H1 (cell line): Measurements from ENCODE around the gene CACNA1A. TPM values are rescaled to one million over a fixed set of nuclear protein-coding genes. Genes with fewer than 3 reads are reported as not detected.

Experiments
- CTCF ChIA-PET: fragments of 300-600 bp; sonication (Branson Sonifier 250); formaldehyde crosslinking; loops from one replicate; lab custom pipeline; 2021; ENCODE audit not compliant: partially characterized antibody; lab: Charles Lee
- POLR2A ChIA-PET: fragments of 300-600 bp; sonication (Branson Sonifier 250); formaldehyde crosslinking; loops from one replicate; lab custom pipeline; 2021; ENCODE audit warnings: inconsistent platforms; ENCODE audit not compliant: partially characterized antibody; lab: Charles Lee
- DNase-seq, 2 experiments: peaks; one replicate each; pipeline versions ENCODE4 v3.0.0 to v3.0.0-alpha.2; 2010 to 2022; ENCODE audit warnings: low spot score in 2 of 2, low read depth in 1 of 2, mixed read lengths in 1 of 2
- FAIRE-seq: peaks from 2 replicates; lab custom pipeline; 2011; peaks lifted over from hg19 to GRCh38; lab: Jason Lieb, UNC
- H2AFZ ChIP-seq: 2 replicates; pipeline ENCODE4 v1.8.1; 2012; ENCODE audit warnings: low read length, inconsistent platforms
- H2AK5ac ChIP-seq: 2 replicates; pipeline ENCODE4 v1.6.1; 2013; ENCODE audit warnings: low read depth, low read length
- H2BK120ac ChIP-seq: replicated peaks from 2 replicates; pipeline ENCODE3; 2013; ENCODE audit warnings: low read depth, low read length, inconsistent platforms
- H2BK12ac ChIP-seq: 2 replicates; pipeline ENCODE4 v1.6.1; 2013; ENCODE audit warnings: low read depth, low read length
- H2BK15ac ChIP-seq: 2 replicates; pipeline ENCODE4 v1.6.1; 2013; ENCODE audit warnings: low read length
- H2BK20ac ChIP-seq: 2 replicates; pipeline ENCODE4 v1.6.1; 2013; ENCODE audit warnings: low read length
- H2BK5ac ChIP-seq: 2 replicates; pipeline ENCODE4 v1.6.1; 2013; ENCODE audit warnings: low read depth, low read length
- H3K14ac ChIP-seq: 2 replicates; pipeline ENCODE4 v1.6.1; 2013; ENCODE audit warnings: inconsistent platforms; ENCODE audit not compliant: insufficient read length
- H3K18ac ChIP-seq: 2 replicates; pipeline ENCODE4 v1.6.1; 2013; ENCODE audit warnings: low read length; ENCODE audit errors: extremely low read depth
- H3K23ac ChIP-seq: 2 replicates; pipeline ENCODE4 v1.6.1; 2013; ENCODE audit warnings: inconsistent platforms; ENCODE audit not compliant: insufficient read length
- H3K23me2 ChIP-seq: 2 replicates; pipeline ENCODE4 v1.6.1; 2013; ENCODE audit warnings: low read depth, low read length
- H3K27ac ChIP-seq: 2 replicates; pipeline ENCODE4 v1.6.1; 2011; ENCODE audit warnings: low read depth, low read length, inconsistent platforms
- H3K27me3 ChIP-seq, 4 experiments: replicated peaks in 1 of 4; 1 replicate in 1 of 4; 2 replicates in 3 of 4; pipeline versions ENCODE4 v1.6.1 to v1.8.1; 2011 to 2013; ENCODE audit warnings: low read length in 3 of 4, mild to moderate bottlenecking in 3 of 4, inconsistent platforms in 2 of 4, mixed read lengths in 2 of 4, moderate library complexity in 1 of 4; ENCODE audit not compliant: control insufficient read depth in 3 of 4, insufficient read depth in 3 of 4; ENCODE audit errors: extremely low read depth in 1 of 4
- H3K36me3 ChIP-seq, 4 experiments: 2 replicates each; pipeline versions ENCODE4 v1.6.1 to v1.8.1; 2011 to 2013; ENCODE audit warnings: mild to moderate bottlenecking in 4 of 4, low read length in 3 of 4, moderate library complexity in 2 of 4, control low read depth in 1 of 4, inconsistent platforms in 1 of 4; ENCODE audit not compliant: insufficient read depth in 4 of 4, control insufficient read depth in 2 of 4
- H3K4ac ChIP-seq: replicated peaks from 2 replicates; pipeline ENCODE3; 2013; ENCODE audit warnings: low read length, low read depth, mixed read lengths, inconsistent platforms; ENCODE audit not compliant: insufficient read length
- H3K4me1 ChIP-seq, 4 experiments: replicated peaks in 1 of 4; 1 replicate in 1 of 4; 2 replicates in 3 of 4; pipeline versions ENCODE4 v1.6.1 to v1.8.1; 2011 to 2013; ENCODE audit warnings: low read length in 3 of 4, inconsistent platforms in 2 of 4, mixed read lengths in 1 of 4; ENCODE audit not compliant: insufficient read depth in 4 of 4, control insufficient read depth in 3 of 4
- H3K4me2 ChIP-seq, 2 experiments: 2 replicates each; pipeline versions ENCODE4 v1.6.1 to v1.8.1; 2011 to 2013; ENCODE audit warnings: low read depth in 2 of 2, low read length in 2 of 2, control low read depth in 1 of 2, inconsistent platforms in 1 of 2, mild to moderate bottlenecking in 1 of 2; ENCODE audit not compliant: insufficient read depth in 1 of 2
- H3K4me3 ChIP-seq, 4 experiments: fragments of 200-600, 300-600 bp in 1 of 4; sonication (generic), shearing (Covaris generic), sonication (Bioruptor Twin) in 1 of 4; 2 replicates each; pipeline versions ENCODE4 v1.5.1 to v1.8.1; 2011 to 2016; ENCODE audit warnings: low read length in 4 of 4, low read depth in 3 of 4, control low read depth in 2 of 4, inconsistent platforms in 2 of 4, mild to moderate bottlenecking in 2 of 4, mixed read lengths in 1 of 4, moderate library complexity in 1 of 4; ENCODE audit not compliant: insufficient read depth in 2 of 4; ENCODE audit errors: extremely low read depth in 1 of 4
- H3K56ac ChIP-seq: replicated peaks from 2 replicates; pipeline ENCODE3; 2013; ENCODE audit warnings: low read depth, mild to moderate bottlenecking, mixed read lengths, low read length, inconsistent platforms; ENCODE audit not compliant: insufficient read length
- H3K79me1 ChIP-seq: 2 replicates; pipeline ENCODE4 v1.6.1; 2013; ENCODE audit warnings: low read depth, low read length, control low read depth
- H3K79me2 ChIP-seq, 2 experiments: 2 replicates each; pipeline versions ENCODE4 v1.6.1 to v1.8.1; 2012 to 2013; ENCODE audit warnings: low read length in 2 of 2, mild to moderate bottlenecking in 2 of 2, inconsistent platforms in 1 of 2; ENCODE audit not compliant: insufficient read depth in 2 of 2, control insufficient read depth in 1 of 2
- H3K9ac ChIP-seq, 4 experiments: replicated peaks in 1 of 4; 1 replicate in 1 of 4; 2 replicates in 3 of 4; pipeline versions ENCODE4 v1.6.1 to v1.8.1; 2011 to 2013; ENCODE audit warnings: low read depth in 3 of 4, low read length in 3 of 4, control low read depth in 2 of 4, mild to moderate bottlenecking in 2 of 4, moderate library complexity in 2 of 4, inconsistent platforms in 1 of 4; ENCODE audit errors: extremely low read depth in 1 of 4
- H3K9me3 ChIP-seq, 2 experiments: 2 replicates each; pipeline versions ENCODE4 v1.6.1 to v1.8.1; 2012 to 2013; ENCODE audit warnings: mild to moderate bottlenecking in 2 of 2, moderate library complexity in 2 of 2, control low read depth in 1 of 2, inconsistent platforms in 1 of 2, low read depth in 1 of 2, low read length in 1 of 2, mixed read lengths in 1 of 2; ENCODE audit not compliant: insufficient read depth in 2 of 2
- H4K20me1 ChIP-seq, 2 experiments: replicated peaks in 1 of 2; 2 replicates each; pipeline versions ENCODE3 to v1.8.1; 2011 to 2013; ENCODE audit warnings: inconsistent platforms in 2 of 2, low read length in 2 of 2, mild to moderate bottlenecking in 1 of 2; ENCODE audit not compliant: insufficient read depth in 2 of 2, control insufficient read depth in 1 of 2
- H4K5ac ChIP-seq: 2 replicates; pipeline ENCODE4 v1.6.1; 2013; ENCODE audit warnings: low read length, low read depth, mixed read lengths, inconsistent platforms; ENCODE audit not compliant: insufficient read length
- H4K8ac ChIP-seq: 2 replicates; pipeline ENCODE4 v1.8.0; 2013; ENCODE audit warnings: mild to moderate bottlenecking, moderate library complexity, low read length, inconsistent platforms; ENCODE audit not compliant: insufficient read depth; ENCODE audit errors: extremely low read depth
- H4K91ac ChIP-seq: replicated peaks from 2 replicates; pipeline ENCODE3; 2013; ENCODE audit warnings: low read length, mixed read lengths, inconsistent platforms; ENCODE audit not compliant: insufficient read length
- ASH2L ChIP-seq: fragments of 200-600, 300-600 bp; sonication (generic); IDR thresholded peaks from one replicate; pipeline ENCODE4 v1.7.1; 2017; ENCODE audit warnings: low read length
- CBX8 ChIP-seq: fragments of 300-800, 300-1000 bp; sonication (generic); IDR thresholded peaks from 2 replicates; pipeline ENCODE4 v1.7.1; 2016; ENCODE audit warnings: low read depth, low read length, borderline replicate concordance
- JUN ChIP-seq: IDR thresholded peaks from 2 replicates; pipeline ENCODE4 v1.6.1; 2011; ENCODE audit warnings: low read depth, mild to moderate bottlenecking, improper control_type of control experiment, low read length
- KDM1A ChIP-seq: fragments of 200-600, 300-600 bp; sonication (generic); IDR thresholded peaks from 2 replicates; pipeline ENCODE4 v1.7.1; 2016; ENCODE audit warnings: mild to moderate bottlenecking, low read length, borderline replicate concordance
- PHF8 ChIP-seq: fragments of 200-600 bp; sonication (generic); conservative IDR thresholded peaks from 2 replicates; pipeline ENCODE4 v1.7.1; 2012; ENCODE audit warnings: low read depth, mild to moderate bottlenecking, inconsistent platforms, low read length, moderate library complexity
- POLR2A ChIP-seq, 2 experiments: IDR thresholded peaks; 1 replicate in 1 of 2; 2 replicates in 1 of 2; pipeline ENCODE4 v1.6.1; 2011; ENCODE audit warnings: low read depth in 2 of 2, low read length in 2 of 2, mild to moderate bottlenecking in 2 of 2; ENCODE audit errors: control extremely low read depth in 1 of 2
- RAD21 ChIP-seq, 2 experiments: IDR thresholded peaks in 1 of 2; conservative IDR thresholded peaks in 1 of 2; 2 replicates each; pipeline ENCODE4 v1.6.1; 2011; ENCODE audit warnings: low read depth in 2 of 2, low read length in 2 of 2, improper control_type of control experiment in 1 of 2, inconsistent platforms in 1 of 2, mild to moderate bottlenecking in 1 of 2, moderate library complexity in 1 of 2
- RFX5 ChIP-seq: IDR thresholded peaks from 2 replicates; pipeline ENCODE4 v1.6.1; 2011; ENCODE audit warnings: low read depth, low read length, improper control_type of control experiment, borderline replicate concordance
- SAP30 ChIP-seq: fragments of 300-600 bp; sonication (generic); IDR thresholded peaks from 2 replicates; pipeline ENCODE4 v1.7.1; 2012; ENCODE audit warnings: low read length, moderate library complexity, mild to moderate bottlenecking, inconsistent platforms; ENCODE audit not compliant: insufficient read depth, insufficient replicate concordance
- SIRT6 ChIP-seq: IDR thresholded peaks from one replicate; pipeline ENCODE4 v1.7.1; 2012; ENCODE audit warnings: low read length, inconsistent platforms
- USF2 ChIP-seq: IDR thresholded peaks from 2 replicates; pipeline ENCODE4 v1.6.1; 2011; ENCODE audit warnings: low read length, improper control_type of control experiment
- WGBS, 2 experiments: shearing (Covaris generic) in 1 of 2; methylation state at CpG; one replicate each; pipeline versions ENCODE4 v1.1.6 to v1.1.7; 2013 to 2015; ENCODE audit warnings: low lambda C conversion rate in 2 of 2, mixed read lengths in 2 of 2, inconsistent platforms in 1 of 2, low coverage in 1 of 2, missing lambda C conversion rate in 1 of 2; ENCODE audit not compliant: insufficient replicate concordance in 2 of 2, insufficient coverage in 1 of 2, insufficient read length in 1 of 2; ENCODE audit errors: extremely low coverage in 1 of 2, missing lambda C conversion rate in 1 of 2; 5-methylcytosine and 5-hydroxymethylcytosine counted together
- polyA plus RNA-seq, 7 experiments: library from polyadenylated mRNA; depleted of rRNA in 3 of 7; stranded (reverse) in 5 of 7; unstranded in 2 of 7; fragments of >200 nt in 5 of 7; fragments of 200-250 nt in 2 of 7; gene quantifications; 1 replicate in 5 of 7; 2 replicates in 1 of 7; 4 replicates in 1 of 7; pipeline versions ENCODE4 v1.2.1 to v1.2.3, GENCODE V29; 2011 to 2013; ENCODE audit warnings: missing spikeins in 2 of 7, mixed read lengths in 2 of 7
- total RNA-seq: library from RNA; stranded (reverse); fragmentation: NEBNext Ultra II Directional; extraction: Animal tissue kit (Norgen Biotek cat#: 25700); gene quantifications from 2 replicates; pipeline ENCODE4 v1.2.1, GENCODE V29; 2021

CACNA1A gene
- total and polyA plus RNA-seq, 2 of the 8 experiments (the other 6 are each of a cell fraction or from before 2014, with no cell fraction given) = 10.7 to 25.3 TPM

GRCh38 chr19:13503570-13504235, 2.6 kb downstream of the CACNA1A start:
- 78% methylated on average over 12 of the region's 12 CpGs; no CpG with 5 or more reads in 1 of the 2 experiments for WGBS, 2 experiments
- no peak overlapping the region for H3K9ac ChIP-seq
- no peak overlapping the region for H2AK5ac ChIP-seq
- no peak overlapping the region for H3K27ac ChIP-seq
- H3K18ac ChIP-seq = no peak overlapping the region
- H3K14ac ChIP-seq = no peak overlapping the region
- H3K79me1 ChIP-seq = no peaks in the 10 kb centered on the region; the same call in 1 of the 2 replicates
- ChIA-PET POLR2A (interaction anchor here (0.6 kb wide), 1 partner anchor 199 kb away, joined by 3 read pairs; no protein-coding TSS in a partner anchor), CTCF (interaction anchor here (0.6 kb wide), 1 partner anchor 35 kb away, joined by 3 read pairs; no protein-coding TSS in a partner anchor)
- H3K56ac ChIP-seq = no peak overlapping the region
- peaks cover 0 to 25% of the 10 kb centered on the region in 2 experiments; a peak in 1 of 4 replicates for H3K79me2 ChIP-seq
- H2BK5ac ChIP-seq = no peak overlapping the region
- H2BK15ac ChIP-seq = no peak overlapping the region
- no peak overlapping the region for H3K4ac ChIP-seq
- H3K4me1 ChIP-seq = peaks cover 0 to 7% (median 3%) of the 10 kb centered on the region in 4 experiments; a peak in 6 of 7 replicates
- no peak overlapping the region for H3K23ac ChIP-seq
- no peak for FAIRE-seq
- H2BK20ac ChIP-seq = no peak overlapping the region
- no peak overlapping the region for H2AFZ ChIP-seq
- no peak overlapping the region for H4K5ac ChIP-seq
- no peaks in the 10 kb centered on the region for H3K9me3 ChIP-seq
- peaks cover 0 to 2% of the 10 kb centered on the region in 2 experiments for H4K20me1 ChIP-seq
- peak overlapping the region; percentile 84 to 93; a peak in 3 of 4 replicates for H3K4me2 ChIP-seq
- H4K8ac ChIP-seq = no peak overlapping the region
- peaks cover 0 to 7% (median 3%) of the 10 kb centered on the region in 4 experiments; a peak in 4 of 8 replicates for H3K36me3 ChIP-seq
- DNase-seq = no peak
- H3K27me3 ChIP-seq = peaks cover 0 to 5% (median 0%) of the 10 kb centered on the region in 4 experiments; a peak in 3 of 7 replicates
- peak overlapping the region in 1 of 4 experiments; percentile 99; a peak in 2 of 8 replicates for H3K4me3 ChIP-seq
- peaks cover 8% of the 10 kb centered on the region for H3K23me2 ChIP-seq
- no peak overlapping the region for H2BK12ac ChIP-seq
- H4K91ac ChIP-seq = no peak overlapping the region
- no peak overlapping the region for H2BK120ac ChIP-seq
- TF ChIP-seq PHF8 = no peak
- no peak for TF ChIP-seq CBX8
- no peak for TF ChIP-seq USF2
- no peak for TF ChIP-seq JUN
- no peak for TF ChIP-seq KDM1A
- no peak for TF ChIP-seq RAD21 (IDR thresholded peaks at IDR 0.05 in 1 of 2, conservative IDR thresholded peaks at IDR 0.05 in 1 of 2; ENCODE audit: low read depth in 2 of 2, low read length in 2 of 2)
- no peak for TF ChIP-seq SAP30
- no peak for TF ChIP-seq RFX5
- no peak for TF ChIP-seq SIRT6
- no peak for TF ChIP-seq POLR2A (IDR thresholded peaks at IDR 0.05; ENCODE audit: control extremely low read depth in 1 of 2, low read depth in 2 of 2, low read length in 2 of 2)
- no peak for TF ChIP-seq ASH2L
